GM23338 (cell line): Measurements from ENCODE around the gene CHD9NB. TPM values are rescaled to one million over a fixed set of nuclear protein-coding genes. Genes with fewer than 3 reads are reported as not detected.
A peak's percentile ranks its signal among the peaks of the same experiment; 100 is the strongest.

Experiments used
- ATAC-seq: fragments of 200-7000 bp; cut with Tn5 transposase; 3 replicates; pipeline ENCODE4 v1.9.1; 2020
- DNase-seq: peaks from one replicate; pipeline ENCODE4 v3.0.0-alpha.2; 2015; ENCODE audit warnings: low spot score
- H2AFZ ChIP-seq: fragments of 200-600 bp; sonication (generic); 2 replicates; pipeline ENCODE4 v1.8.0; 2016; ENCODE audit warnings: antibody characterized with exemption, mild to moderate bottlenecking, moderate library complexity
- H3F3A ChIP-seq: fragments of 200-600 bp; sonication (generic); replicated peaks from 2 replicates; pipeline ENCODE4 v1.8.0; 2017; ENCODE audit warnings: antibody characterized with exemption, mixed run types, low read depth
- H3K27ac ChIP-seq: fragments of 200-600 bp; sonication (generic); 2 replicates; pipeline ENCODE4 v1.6.1; 2016; ENCODE audit warnings: low read depth
- H3K27me3 ChIP-seq: fragments of 200-600 bp; sonication (generic); 2 replicates; pipeline ENCODE4 v1.8.0; 2016; ENCODE audit warnings: mild to moderate bottlenecking, mixed run types, moderate library complexity; ENCODE audit not compliant: insufficient read depth
- H3K36me3 ChIP-seq: fragments of 200-600 bp; sonication (generic); 2 replicates; pipeline ENCODE4 v1.8.0; 2016; ENCODE audit warnings: mild to moderate bottlenecking; ENCODE audit not compliant: insufficient read depth
- H3K4me1 ChIP-seq: fragments of 200-600 bp; sonication (generic); 2 replicates; pipeline ENCODE4 v1.8.0; 2016; ENCODE audit warnings: mild to moderate bottlenecking, moderate library complexity; ENCODE audit not compliant: insufficient read depth
- H3K4me2 ChIP-seq: fragments of 200-600 bp; sonication (generic); 2 replicates; pipeline ENCODE4 v1.7.1; 2017; ENCODE audit warnings: mixed run types
- H3K4me3 ChIP-seq: fragments of 200-600 bp; sonication (generic); 2 replicates; pipeline ENCODE4 v1.6.1; 2016; ENCODE audit warnings: mixed run types
- H3K79me2 ChIP-seq: fragments of 200-600 bp; sonication (generic); replicated peaks from 2 replicates; pipeline ENCODE4 v1.8.0; 2017; ENCODE audit warnings: mild to moderate bottlenecking; ENCODE audit not compliant: insufficient read depth
- H3K9me2 ChIP-seq: fragments of 200-600 bp; sonication (generic); 2 replicates; pipeline ENCODE4 v1.8.0; 2017; ENCODE audit not compliant: insufficient read depth
- H4K20me1 ChIP-seq: fragments of 200-600 bp; sonication (generic); replicated peaks from 2 replicates; pipeline ENCODE4 v1.8.0; 2017; ENCODE audit warnings: mild to moderate bottlenecking; ENCODE audit not compliant: insufficient read depth
- H3K27ac Mint-ChIP-seq: 2 replicates; pipeline ENCODE4 v1.8.0; 2020; ENCODE audit warnings: inconsistent platforms, mild to moderate bottlenecking, moderate library complexity, mixed read lengths
- H3K27me3 Mint-ChIP-seq: 3 replicates; pipeline ENCODE4 v1.8.0; 2022; ENCODE audit warnings: low read depth, mild to moderate bottlenecking, moderate library complexity, mixed read lengths, inconsistent platforms; ENCODE audit not compliant: insufficient read depth, poor library complexity
- H3K36me3 Mint-ChIP-seq: 3 replicates; pipeline ENCODE4 v1.8.0; 2021; ENCODE audit warnings: low read depth, mild to moderate bottlenecking, inconsistent platforms, moderate library complexity, mixed read lengths
- H3K4me1 Mint-ChIP-seq: 3 replicates; pipeline ENCODE4 v1.8.0; 2020; ENCODE audit warnings: mild to moderate bottlenecking, inconsistent platforms, mixed read lengths
- H3K4me3 Mint-ChIP-seq: 3 replicates; pipeline ENCODE4 v1.8.0; 2021; ENCODE audit warnings: moderate library complexity, mild to moderate bottlenecking, inconsistent platforms, mixed read lengths
- H3K9me3 Mint-ChIP-seq: 3 replicates; pipeline ENCODE4 v1.8.0; 2020; ENCODE audit warnings: moderate library complexity, mild to moderate bottlenecking, inconsistent platforms, mixed read lengths
- CREB1 ChIP-seq: fragments of 250-450 bp; sonication (Bioruptor Pico); IDR thresholded peaks from 2 replicates; pipeline ENCODE4 v1.5.0; 2020; ENCODE audit warnings: low read depth, mild to moderate bottlenecking, moderate library complexity
- EZH2phosphoT487 ChIP-seq: fragments of 200-600 bp; sonication (generic); IDR thresholded peaks from one replicate; pipeline ENCODE4 v1.8.1; 2018; ENCODE audit warnings: antibody characterized with exemption; ENCODE audit not compliant: unreplicated experiment
- JUNB ChIP-seq: IDR thresholded peaks from one replicate; pipeline ENCODE4 v1.6.1; 2016; ENCODE audit warnings: antibody characterized with exemption; ENCODE audit not compliant: unreplicated experiment
- NANOG ChIP-seq: IDR thresholded peaks from 2 replicates; pipeline ENCODE4 v1.6.1; 2016; ENCODE audit warnings: antibody characterized with exemption, borderline replicate concordance
- POLR2AphosphoS5 ChIP-seq: IDR thresholded peaks from 2 replicates; pipeline ENCODE4 v1.6.1; 2016; ENCODE audit warnings: antibody characterized with exemption, low read depth
- STAT1 ChIP-seq: IDR thresholded peaks from one replicate; pipeline ENCODE4 v1.6.1; 2016; ENCODE audit warnings: antibody characterized with exemption; ENCODE audit not compliant: unreplicated experiment
- ZNF114 ChIP-seq: fragments of 250-450 bp; sonication (Bioruptor Pico); IDR thresholded peaks from 2 replicates; pipeline ENCODE4 v1.5.0; 2020; ENCODE audit warnings: mild to moderate bottlenecking, moderate library complexity
- ZNF331 ChIP-seq: fragments of 250-450 bp; sonication (Bioruptor Pico); IDR thresholded peaks from 2 replicates; pipeline ENCODE4 v1.5.0; 2020; ENCODE audit warnings: low read depth, mild to moderate bottlenecking, moderate library complexity
- polyA plus RNA-seq: library from polyadenylated mRNA; unstranded; fragments of >200 nt; fragmentation: Nextera tagmentation; extraction: Ambion mirVana; gene quantifications from 2 replicates; pipeline ENCODE4 v1.2.1, GENCODE V29; 2016
- total RNA-seq: library from RNA; depleted of rRNA; stranded (reverse); fragments of >200 nt; shearing (Covaris generic); gene quantifications from 2 replicates; pipeline ENCODE4 v1.2.3, GENCODE V29; 2014
- TF ChIP-seq, protein P1 (sequence below): IDR thresholded peaks from one replicate; pipeline ENCODE4 v1.6.1; 2018; ENCODE audit warnings: antibody characterized with exemption; ENCODE audit not compliant: unreplicated experiment
- TF ChIP-seq, protein P2 (sequence below), 2 experiments: fragments of 200-600 bp in 1 of 2; sonication (generic) in 1 of 2; conservative IDR thresholded peaks; 2 replicates each; pipeline versions ENCODE4 v1.5.1 to v1.6.1; 2016 to 2017; ENCODE audit warnings: antibody characterized with exemption in 2 of 2, low read depth in 2 of 2, mild to moderate bottlenecking in 2 of 2, moderate library complexity in 1 of 2
- TF ChIP-seq, protein P3 (sequence below): IDR thresholded peaks from 2 replicates; pipeline ENCODE4 v1.6.1; 2016; ENCODE audit warnings: antibody characterized with exemption

The CHD9NB gene
- total and polyA plus RNA-seq, 2 experiments from 2014 or later: 1.7 to 4.2 TPM

DNA sequence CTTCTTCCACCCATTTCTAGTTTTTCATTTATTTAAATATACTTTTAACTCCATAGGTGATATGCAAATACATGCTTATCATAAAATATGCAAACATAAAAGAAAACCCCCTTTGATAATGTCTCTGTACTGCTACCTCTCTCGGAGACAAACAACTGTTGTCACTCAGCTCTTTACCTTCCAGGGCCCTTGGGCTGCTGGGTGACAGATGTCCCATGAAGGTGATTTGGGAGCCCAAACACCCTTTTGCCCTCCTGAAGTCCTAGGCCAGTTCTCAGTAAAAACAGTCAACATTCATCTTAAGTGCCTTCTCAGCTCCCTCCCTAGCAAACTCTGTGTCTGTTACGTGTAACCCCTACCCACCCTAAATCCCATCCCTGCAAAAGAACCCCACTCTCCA is 39.6 kb upstream of the CHD9NB start:
- H3K9me3 Mint-ChIP-seq: no peaks in the 10 kb centered on the region
- H3K79me2 ChIP-seq: peaks cover 4% of the 10 kb centered on the region
- peak overlapping the region; percentile 46; the same call in 2 of the 3 replicates for H3K4me3 Mint-ChIP-seq
- H3K4me3 ChIP-seq: no peak overlapping the region
- DNase-seq (no peak), ATAC-seq (no peak)
- no peaks in the 10 kb centered on the region for H3K9me2 ChIP-seq
- no peaks in the 10 kb centered on the region; the same call in 1 of the 2 replicates for H3F3A ChIP-seq
- peaks cover 48% of the 10 kb centered on the region for H3K4me1 Mint-ChIP-seq
- H3K27me3 Mint-ChIP-seq: peaks cover 8% of the 10 kb centered on the region
- H3K36me3 ChIP-seq: no peaks in the 10 kb centered on the region
- no peak overlapping the region for H3K27ac ChIP-seq
- no peak overlapping the region for H2AFZ ChIP-seq
- H3K4me2 ChIP-seq: peak overlapping the region; percentile 13
- H4K20me1 ChIP-seq: no peaks in the 10 kb centered on the region
- no peak for TF ChIP-seq NANOG
- TF ChIP-seq JUNB: no peak
- TF ChIP-seq, protein P1, sequence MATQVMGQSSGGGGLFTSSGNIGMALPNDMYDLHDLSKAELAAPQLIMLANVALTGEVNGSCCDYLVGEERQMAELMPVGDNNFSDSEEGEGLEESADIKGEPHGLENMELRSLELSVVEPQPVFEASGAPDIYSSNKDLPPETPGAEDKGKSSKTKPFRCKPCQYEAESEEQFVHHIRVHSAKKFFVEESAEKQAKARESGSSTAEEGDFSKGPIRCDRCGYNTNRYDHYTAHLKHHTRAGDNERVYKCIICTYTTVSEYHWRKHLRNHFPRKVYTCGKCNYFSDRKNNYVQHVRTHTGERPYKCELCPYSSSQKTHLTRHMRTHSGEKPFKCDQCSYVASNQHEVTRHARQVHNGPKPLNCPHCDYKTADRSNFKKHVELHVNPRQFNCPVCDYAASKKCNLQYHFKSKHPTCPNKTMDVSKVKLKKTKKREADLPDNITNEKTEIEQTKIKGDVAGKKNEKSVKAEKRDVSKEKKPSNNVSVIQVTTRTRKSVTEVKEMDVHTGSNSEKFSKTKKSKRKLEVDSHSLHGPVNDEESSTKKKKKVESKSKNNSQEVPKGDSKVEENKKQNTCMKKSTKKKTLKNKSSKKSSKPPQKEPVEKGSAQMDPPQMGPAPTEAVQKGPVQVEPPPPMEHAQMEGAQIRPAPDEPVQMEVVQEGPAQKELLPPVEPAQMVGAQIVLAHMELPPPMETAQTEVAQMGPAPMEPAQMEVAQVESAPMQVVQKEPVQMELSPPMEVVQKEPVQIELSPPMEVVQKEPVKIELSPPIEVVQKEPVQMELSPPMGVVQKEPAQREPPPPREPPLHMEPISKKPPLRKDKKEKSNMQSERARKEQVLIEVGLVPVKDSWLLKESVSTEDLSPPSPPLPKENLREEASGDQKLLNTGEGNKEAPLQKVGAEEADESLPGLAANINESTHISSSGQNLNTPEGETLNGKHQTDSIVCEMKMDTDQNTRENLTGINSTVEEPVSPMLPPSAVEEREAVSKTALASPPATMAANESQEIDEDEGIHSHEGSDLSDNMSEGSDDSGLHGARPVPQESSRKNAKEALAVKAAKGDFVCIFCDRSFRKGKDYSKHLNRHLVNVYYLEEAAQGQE: no peak
- TF ChIP-seq STAT1: no peak
- TF ChIP-seq, protein P2, sequence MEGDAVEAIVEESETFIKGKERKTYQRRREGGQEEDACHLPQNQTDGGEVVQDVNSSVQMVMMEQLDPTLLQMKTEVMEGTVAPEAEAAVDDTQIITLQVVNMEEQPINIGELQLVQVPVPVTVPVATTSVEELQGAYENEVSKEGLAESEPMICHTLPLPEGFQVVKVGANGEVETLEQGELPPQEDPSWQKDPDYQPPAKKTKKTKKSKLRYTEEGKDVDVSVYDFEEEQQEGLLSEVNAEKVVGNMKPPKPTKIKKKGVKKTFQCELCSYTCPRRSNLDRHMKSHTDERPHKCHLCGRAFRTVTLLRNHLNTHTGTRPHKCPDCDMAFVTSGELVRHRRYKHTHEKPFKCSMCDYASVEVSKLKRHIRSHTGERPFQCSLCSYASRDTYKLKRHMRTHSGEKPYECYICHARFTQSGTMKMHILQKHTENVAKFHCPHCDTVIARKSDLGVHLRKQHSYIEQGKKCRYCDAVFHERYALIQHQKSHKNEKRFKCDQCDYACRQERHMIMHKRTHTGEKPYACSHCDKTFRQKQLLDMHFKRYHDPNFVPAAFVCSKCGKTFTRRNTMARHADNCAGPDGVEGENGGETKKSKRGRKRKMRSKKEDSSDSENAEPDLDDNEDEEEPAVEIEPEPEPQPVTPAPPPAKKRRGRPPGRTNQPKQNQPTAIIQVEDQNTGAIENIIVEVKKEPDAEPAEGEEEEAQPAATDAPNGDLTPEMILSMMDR (conservative IDR thresholded peaks at IDR 0.05; ENCODE audit: low read depth in 2 of 2): no peak
- H3K36me3 Mint-ChIP-seq: peaks cover 3% of the 10 kb centered on the region; the same call in 1 of the 3 replicates
- H3K27ac Mint-ChIP-seq: peak overlapping the region; percentile 74
- H3K4me1 ChIP-seq: peaks cover 49% of the 10 kb centered on the region
- no peaks in the 10 kb centered on the region for H3K27me3 ChIP-seq

DNA sequence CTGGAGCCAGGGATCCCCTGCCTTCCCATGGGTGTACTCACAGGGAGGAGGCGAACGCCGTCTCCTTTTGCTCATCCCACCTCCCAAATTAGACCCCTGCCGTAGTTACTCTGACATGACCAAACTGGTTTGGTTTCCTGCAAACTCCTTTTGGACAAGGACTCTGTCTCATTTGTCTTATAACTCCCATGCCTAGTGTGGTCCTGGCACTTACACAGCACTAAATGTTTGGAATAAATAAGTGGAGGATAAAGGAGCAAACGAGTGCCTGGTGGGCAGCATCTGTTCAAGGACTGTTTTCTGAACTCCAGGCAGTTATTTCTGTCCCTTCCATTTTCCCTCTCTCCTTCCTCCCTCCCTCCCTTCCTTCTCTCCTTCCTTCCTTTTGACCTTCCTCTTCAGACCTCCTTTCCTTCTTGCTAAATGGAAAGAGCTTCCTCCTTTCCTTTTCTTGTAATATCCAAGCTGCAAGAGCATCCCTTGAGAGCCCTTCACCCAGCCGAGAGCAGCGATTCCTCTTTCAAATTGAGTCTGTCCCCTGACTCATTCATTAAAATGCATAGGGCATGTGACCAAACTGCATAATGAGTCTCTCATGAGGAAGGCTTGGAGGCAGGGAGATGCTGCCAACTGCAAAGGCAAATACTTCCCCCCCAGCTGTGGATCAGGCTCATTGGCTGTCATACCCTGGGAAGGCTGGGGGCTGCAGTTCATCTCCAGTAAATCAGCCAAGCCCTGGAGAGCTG is 38.9 kb upstream of the CHD9NB start:
- Histone ChIP-seq H3K79me2 (peaks cover 4% of the 10 kb centered on the region), H3K27ac (peak overlapping the region; percentile 57; the same call in 1 of the 2 replicates), H3K4me1 (peaks cover 49% of the 10 kb centered on the region), H3K27me3 (no peaks in the 10 kb centered on the region), H3K4me2 (peak overlapping the region; percentile 13), H3K9me2 (no peaks in the 10 kb centered on the region), H3F3A (no peaks in the 10 kb centered on the region; the same call in 1 of the 2 replicates), H2AFZ (no peak overlapping the region), H3K36me3 (no peaks in the 10 kb centered on the region), H3K4me3 (no peak overlapping the region), H4K20me1 (no peaks in the 10 kb centered on the region)
- Mint-ChIP-seq H3K9me3 (no peaks in the 10 kb centered on the region), H3K27me3 (peaks cover 8% of the 10 kb centered on the region), H3K36me3 (peaks cover 3% of the 10 kb centered on the region; the same call in 2 of the 3 replicates), H3K27ac (peak overlapping the region; percentile 90), H3K4me3 (peak overlapping the region; percentile 55), H3K4me1 (peaks cover 51% of the 10 kb centered on the region)
- TF ChIP-seq CREB1 (no peak), POLR2AphosphoS5 (no peak), ZNF331 (CRISPR knock-in tag) (no peak), STAT1 (no peak), ZNF114 (CRISPR knock-in tag) (no peak), EZH2phosphoT487 (no peak)
- TF ChIP-seq, protein P1: no peak
- TF ChIP-seq, protein P2 (conservative IDR thresholded peaks at IDR 0.05; ENCODE audit: low read depth in 2 of 2): no peak
- TF ChIP-seq, protein P3, sequence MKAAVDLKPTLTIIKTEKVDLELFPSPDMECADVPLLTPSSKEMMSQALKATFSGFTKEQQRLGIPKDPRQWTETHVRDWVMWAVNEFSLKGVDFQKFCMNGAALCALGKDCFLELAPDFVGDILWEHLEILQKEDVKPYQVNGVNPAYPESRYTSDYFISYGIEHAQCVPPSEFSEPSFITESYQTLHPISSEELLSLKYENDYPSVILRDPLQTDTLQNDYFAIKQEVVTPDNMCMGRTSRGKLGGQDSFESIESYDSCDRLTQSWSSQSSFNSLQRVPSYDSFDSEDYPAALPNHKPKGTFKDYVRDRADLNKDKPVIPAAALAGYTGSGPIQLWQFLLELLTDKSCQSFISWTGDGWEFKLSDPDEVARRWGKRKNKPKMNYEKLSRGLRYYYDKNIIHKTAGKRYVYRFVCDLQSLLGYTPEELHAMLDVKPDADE: no peak
- ATAC-seq (peak; percentile 73), DNase-seq (peak; percentile 76)
